Stimulated activated CD8-positive, alpha-beta memory T cell treated with anti-CD3 and anti-CD28 coated beads, Interleukin-4, amount 100 ng/mL, for 48 hours (primary cell): ENCODE measurements around the gene MAP3K12.
"Not testable (repeated sequence)": the region's sequence is repeated elsewhere in the genome, so short reads cannot be mapped to it uniquely, and the experiment has no call there.

Source experiments
- DNase-seq: peaks from one replicate; pipeline ENCODE4 v3.0.0-alpha.2; 2020

The MAP3K12 gene

DNA sequence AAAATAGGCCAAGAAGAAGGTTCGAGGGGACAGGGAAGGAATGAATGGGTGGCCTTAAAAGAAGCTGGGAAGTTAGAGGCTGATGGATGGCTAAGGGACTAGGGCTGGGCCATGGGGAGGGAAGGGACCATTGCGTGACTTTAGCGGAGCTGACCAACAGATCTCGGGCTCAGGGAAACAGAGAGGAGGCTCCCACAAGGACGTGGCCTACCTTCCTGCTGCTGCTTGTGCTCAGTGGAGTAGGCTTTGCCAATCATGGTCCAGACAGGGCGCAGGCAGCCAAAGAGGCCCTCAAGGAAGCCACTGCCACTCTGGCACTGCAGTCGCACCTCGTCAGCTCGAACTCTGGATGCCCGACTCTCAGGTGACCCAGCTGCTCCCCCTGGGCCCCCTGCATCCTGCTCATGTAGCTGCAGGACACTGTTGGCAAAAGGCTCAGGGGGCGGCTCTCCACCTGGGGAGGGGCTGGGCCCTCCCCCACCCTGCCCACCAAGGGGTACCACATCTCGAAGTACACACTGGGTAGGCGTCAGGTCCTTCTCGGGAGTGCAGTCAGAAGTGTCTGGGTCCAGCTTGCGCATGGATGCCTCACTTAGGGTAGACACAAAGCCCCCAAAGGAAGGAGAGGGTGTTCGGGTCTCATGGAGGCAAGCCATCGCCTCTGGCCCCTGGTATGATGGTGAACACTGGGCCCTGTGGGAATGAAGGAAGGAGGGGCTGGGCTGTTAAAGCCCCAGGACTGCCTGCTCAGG lies 12.3 kb downstream of the MAP3K12 start:
- DNase-seq, result no peak

DNA sequence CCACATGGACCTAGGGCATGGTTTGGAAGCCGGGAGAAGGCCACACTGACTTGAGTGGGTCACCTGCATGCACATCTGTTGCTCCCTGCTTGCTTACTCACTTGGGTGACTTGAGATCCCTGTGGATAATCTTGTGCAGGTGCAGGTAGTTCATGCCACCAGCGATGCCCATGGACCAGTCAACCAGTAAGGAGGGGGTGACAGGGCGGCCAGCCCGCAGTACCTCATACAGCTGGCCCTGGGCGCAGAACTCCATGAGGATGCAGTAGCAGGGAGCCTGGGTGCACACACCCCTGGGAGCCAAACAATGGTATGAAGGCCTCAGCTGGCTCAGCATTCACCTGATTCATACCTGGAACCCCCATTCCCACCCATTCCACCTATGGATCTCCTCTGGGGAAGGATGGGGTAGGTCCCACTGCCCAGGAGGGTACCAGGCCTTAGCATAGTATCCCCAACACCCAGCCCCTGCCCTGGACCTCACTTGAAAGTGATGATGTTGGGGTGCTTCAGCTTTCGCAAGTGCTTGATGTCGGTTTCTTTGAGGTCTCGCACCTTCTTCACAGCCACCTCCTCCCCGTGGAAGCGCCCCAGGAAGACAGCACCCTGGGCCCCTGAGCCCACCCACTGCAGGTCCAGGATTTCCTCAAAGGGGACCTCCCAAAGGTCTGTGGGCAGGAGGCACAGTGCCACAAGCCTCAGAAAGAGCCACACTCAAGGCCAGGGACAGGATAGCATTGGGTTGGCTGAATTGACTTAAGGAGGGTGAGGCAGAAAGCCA lies 13.1 kb downstream of the MAP3K12 start:
- DNase-seq, result no peak

DNA sequence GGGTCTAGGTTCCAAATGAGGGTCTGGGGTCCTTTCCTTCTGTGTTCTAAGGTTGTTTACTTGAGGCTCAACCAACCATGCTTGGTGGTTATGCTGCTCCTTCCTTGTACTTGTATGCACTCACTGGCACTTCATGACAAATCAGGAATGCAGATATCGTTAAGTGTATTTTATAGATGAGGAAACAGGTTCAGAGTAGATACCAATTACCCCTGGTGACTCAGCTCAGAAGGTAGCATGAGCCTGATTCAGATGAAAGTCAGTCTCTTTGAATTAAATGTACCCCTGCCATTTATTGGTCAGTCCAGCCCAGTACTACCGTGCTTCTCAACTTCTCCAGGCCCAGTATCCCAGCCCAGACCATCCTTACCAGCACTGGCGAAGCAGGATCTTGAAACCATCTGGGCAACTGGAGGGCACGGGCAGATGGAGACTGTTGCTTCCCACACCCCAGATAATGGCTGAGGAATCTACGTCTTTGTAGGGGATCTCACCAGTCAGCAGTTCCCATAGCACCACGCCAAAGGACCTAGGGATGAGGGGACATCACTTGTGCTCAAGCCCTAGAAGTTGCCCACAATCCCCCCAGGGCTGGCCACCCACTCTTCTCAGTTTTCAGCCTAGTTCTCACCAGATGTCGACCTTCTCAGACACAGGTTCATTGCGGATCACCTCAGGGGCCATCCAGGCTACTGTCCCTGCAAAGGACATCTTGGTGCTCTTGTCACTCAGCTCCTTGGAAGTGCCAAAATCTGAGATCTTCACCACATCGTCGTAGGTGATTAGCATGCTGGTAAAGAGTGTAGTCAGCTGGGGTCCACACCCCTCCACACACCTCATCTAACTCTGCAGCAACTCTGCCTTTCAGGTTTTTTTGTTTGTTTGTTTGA lies 14.3 kb downstream of the MAP3K12 start:
- no peak for DNase-seq

DNA sequence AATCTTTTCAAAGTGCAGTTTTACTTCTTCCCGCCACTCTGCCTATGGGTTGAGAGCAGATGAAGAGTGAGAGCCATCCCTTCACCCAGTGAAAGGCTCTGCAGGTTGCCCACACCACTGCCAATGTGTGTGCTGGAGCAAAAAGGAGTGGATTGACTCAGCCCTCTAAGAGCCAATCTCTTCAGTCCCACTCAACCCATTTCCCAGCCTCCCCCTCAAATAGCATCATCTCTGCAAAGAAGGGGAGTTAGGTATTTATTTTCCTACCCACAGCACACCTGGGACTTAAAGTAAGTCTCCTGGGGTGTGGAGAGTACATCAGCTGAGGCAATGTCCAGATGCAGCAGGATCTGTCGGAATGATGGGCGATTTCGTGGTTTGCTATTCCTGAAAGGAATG lies 15.3 kb downstream of the MAP3K12 start:
- no peak for DNase-seq

DNA sequence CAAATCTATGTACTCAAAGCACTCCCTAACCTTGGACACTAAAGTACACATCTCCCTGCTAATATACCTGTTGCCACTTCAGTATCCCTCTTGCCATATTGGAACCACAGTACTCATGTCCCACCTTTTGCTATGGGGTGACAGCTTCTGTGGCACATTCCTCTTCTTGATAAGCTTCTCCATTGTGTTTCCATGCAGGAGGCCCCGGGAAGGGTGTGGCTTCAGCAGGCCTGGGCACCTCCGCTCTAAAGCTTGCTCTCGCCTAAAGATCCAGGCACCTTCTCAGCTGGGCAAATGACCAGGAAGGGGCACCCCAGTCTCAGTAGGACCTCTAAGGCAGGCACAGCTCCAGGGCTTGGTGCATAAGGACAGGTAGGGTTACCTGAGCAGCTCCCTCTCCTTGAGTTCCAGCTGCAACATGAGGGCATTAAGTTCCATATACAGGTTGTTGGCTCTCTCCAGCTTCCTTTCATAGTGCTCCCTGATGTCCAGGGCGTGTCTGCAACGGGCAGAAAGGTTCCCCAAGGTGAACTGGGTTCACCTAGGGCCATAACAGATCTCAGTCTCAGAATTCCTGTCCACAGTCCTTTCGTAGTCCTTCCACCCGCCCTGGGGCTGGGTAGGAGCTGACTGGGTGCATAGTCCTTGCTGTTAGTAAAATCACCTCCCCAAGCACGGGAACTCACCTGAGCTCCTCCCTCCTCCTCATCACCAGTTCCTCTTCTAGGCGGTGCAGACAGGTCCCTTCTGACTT lies 15.9 kb downstream of the MAP3K12 start:
- peak; percentile 55 for DNase-seq

DNA sequence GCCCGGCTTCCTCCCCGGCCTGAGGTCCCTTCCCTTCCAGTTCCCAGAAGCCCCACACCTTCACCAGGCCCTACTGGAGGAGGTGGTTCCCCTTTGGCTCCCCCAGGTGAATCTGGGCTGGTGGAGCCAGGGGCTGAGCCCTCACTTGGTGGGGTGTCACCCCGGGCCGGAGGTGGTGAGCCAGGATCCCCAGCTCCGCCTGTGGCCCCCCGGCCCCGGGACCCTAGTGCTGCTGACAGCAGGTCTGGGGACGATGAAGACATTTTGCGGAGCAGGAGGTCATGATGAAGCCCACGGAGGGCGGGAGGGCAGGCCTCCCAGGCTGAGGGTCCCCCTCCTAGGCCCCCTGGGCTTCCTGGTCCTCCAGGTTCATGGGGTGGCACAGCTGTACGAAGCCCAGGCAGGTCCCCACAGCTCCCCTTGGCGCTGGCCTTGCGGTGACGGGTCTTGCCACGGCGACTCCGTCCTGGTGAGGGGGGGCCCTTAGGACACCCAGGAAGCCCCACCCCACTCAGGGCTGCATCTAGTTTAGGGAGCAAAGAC lies 16.6 kb downstream of the MAP3K12 start:
- no peak for DNase-seq

DNA sequence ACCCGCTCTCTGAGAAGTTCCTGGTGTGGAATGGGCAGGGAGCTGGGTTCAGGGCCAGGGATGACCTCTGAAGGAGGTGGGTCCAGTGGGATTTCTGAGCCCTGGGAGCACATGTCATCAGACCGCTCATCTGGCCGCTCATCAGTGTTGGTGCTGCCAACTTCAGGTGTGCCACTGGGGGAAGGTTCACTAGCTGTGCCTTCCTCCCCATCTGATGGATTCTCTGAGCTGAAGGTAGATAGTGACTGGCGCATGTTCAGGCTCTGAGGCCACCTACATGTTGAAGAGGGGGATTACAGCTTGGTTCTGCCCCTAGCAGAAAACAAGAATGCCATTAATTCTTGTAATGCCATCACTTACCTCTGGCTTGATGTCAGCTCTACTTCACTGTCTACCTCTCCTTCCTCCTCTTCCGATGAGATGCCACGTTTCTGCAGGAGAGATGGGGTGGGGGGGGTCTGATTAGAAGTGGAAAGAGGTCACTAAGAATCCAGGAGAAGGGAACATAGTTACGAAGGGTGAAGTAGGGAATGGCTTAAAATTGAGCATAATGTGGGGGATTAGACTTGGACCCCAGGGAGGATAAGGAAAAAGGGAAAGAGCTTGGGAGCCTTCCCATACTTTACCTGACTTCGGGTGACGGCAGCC lies 17.2 kb downstream of the MAP3K12 start:
- no peak for DNase-seq

DNA sequence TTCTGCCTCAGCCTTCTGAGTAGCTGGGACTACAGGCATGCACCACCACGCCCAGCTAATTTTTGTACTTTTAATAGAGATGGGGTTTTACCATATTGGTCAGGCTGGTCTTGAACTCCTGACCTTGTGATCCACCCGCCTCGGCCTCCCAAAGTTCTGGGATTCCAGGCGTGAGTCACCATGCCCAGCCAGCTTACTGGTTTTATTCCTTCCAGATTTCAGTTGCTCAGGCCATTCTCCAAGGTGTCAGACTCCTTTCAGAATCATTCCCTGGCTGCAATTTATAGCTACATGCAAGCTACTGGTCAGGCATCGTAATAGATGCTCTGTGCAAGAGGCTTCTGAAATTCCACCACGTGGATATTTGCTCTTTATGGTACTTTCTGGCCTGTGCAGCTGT lies 17.8 kb downstream of the MAP3K12 start:
- not testable (repeated sequence) for DNase-seq

DNA sequence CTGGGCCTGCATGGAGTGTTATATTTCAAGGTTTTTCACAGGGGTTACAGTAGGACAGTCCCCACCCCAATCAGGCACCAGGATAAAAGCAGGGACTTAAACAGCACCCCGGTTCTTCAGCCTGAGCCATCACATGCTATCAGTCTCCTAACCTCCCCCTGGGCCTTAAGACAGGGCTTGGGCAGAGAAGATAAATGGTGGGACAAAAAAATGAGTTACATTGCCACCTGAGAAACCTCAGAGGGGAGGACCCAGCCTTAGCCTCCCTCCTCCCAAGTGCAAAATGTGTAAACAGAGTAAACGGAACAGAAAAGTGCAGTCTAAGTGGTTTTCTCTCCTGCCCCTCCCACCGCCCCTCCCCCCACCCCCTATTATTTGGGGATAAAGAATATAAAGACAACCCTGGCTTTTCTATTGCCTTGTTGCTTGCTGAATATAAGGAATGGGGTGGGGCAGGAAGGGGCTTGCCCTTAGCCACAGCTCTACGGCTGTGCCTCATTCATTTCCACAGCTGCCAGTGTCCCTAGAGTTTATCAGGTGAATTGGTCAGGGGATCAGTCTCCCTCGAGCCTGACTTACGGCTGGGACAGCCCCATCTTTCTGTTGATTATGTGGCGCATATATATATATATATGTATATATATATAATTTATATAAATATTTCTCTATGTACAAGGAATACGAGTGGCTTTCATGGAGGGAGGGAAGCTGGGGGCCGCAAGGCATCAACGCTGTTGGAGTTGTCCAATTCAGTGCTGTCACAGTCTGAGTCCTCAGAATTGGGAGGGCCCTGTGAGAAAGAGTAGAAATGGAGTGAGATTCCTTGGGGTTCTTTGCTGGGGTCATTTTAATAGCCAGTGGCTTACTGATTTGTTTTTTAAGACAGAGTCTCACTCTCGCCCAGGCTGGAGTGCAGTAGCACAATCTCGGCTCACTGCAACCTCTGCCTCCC lies 18.5 kb downstream of the MAP3K12 start:
- DNase-seq, result no peak

DNA sequence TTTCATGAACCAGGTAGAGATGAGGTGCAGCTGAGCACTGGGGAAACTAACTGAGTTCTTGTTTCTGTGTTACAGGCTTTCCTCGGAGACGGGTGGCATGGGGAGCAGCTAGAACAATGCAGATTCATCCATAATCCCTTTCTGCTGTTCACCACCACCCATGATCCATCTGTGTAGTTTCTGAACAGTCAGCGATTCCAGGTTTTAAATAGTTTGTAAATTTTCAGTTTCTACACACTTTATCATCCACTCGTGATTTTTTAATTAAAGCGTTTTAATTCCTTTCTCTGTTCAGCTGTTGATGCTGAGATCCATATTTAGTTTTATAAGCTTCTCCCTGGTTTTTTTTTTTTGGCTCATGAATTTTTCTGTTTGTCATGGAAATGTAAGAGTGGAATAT lies 19.9 kb downstream of the MAP3K12 start:
- no peak for DNase-seq

DNA sequence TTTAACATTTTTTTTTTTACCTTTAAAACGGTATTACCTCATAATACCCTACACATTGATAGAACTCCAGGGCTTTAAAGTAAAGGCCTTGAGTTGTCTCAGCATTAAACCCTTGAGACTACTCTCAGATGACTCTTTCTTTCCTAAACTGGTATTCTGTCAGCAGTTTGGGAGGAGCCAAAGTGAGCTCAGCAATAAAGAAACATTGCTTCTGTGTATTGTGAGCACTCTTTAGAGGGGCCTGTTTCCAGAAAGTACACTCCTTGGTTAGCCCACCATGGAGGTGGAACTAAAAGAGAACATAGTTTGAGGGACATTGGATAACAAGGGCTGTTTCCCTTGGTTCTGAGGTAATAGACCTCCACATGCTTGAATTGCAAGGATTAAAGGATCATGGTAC lies 20.4 kb downstream of the MAP3K12 start:
- no peak for DNase-seq

DNA sequence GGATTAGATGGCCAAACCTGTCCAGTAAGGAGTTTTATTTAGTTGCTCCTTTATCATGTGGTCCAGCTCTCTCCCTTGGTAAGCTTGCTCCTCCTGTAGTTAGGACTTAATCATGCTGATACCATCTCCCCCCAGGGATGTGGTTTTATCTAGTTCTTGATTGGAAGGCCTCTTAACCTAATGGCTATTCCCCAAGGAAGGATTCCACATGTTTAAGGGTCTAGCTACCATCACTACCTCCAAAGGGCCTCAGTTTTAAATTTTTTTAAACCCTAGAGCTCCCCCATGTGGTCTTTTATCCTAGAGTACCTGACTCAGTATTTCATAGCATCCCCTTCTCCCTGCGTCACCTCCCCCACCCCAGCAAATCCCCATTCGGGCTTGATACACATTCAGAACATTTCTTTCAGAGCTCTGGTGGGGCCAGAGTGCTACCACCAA lies 22.5 kb downstream of the MAP3K12 start:
- no peak for DNase-seq

DNA sequence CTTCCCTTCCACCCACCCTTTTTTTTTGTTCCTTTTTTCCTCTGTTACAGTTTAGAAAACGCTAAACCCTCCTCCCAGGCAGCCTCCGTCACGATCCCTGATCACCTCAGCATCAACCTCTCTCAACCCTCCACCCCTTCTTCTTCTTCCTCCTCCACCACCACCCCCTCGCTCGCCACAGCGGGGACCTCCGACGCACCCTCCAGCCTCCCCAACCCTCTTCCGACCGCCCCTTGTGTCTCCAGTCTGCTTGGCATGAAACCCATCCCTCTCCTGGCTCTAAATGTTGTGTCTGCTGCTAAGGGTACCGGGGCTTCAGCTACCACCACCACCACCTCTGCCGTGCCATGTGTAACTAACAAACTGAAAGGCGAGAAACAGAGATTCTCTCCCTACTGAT lies 24.4 kb downstream of the MAP3K12 start:
- DNase-seq, result no peak

DNA sequence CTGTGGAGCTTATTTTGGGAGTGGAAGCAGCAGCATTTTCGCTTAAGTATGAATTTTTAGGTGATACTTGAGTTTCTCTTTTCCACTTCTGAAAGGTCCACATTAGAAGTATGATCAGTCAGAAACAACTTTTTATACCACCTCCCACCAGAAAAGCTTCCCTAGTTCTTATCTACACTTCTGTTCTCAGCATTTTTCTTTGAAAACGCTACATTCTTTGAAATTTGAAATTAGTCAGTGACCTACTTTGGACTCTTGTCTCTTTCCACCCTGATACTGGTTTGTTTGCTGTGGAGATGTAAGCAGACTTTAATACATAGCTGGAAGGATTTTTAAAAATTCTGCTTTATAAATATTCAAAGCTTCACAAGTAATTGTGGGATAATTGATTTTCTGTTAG lies 25.2 kb downstream of the MAP3K12 start:
- DNase-seq, result no peak

DNA sequence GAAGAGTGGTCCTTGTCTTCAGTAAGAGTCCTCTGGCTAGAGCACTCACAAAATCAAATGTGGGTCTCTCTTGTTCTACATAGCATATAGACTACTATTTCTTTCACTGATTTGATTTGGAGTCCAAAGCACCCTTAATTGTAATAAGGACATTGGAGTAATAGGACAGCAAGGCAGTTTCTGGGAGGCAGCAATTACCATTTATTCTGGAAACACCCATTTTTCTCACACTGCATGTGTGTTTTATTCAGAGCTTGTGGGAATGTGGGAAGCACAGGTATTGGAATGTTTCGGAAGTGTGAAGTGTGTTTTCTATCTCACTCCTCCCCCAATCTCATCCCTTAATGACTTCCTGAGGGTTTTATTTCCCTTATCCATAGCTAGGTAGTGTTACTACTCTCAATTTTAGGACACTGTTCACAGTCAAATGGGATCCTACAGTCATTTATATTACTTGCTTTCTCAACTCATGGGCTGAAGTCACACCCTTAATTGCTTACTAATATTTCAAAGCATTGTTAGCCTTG lies 27.1 kb downstream of the MAP3K12 start:
- DNase-seq, result no peak

DNA sequence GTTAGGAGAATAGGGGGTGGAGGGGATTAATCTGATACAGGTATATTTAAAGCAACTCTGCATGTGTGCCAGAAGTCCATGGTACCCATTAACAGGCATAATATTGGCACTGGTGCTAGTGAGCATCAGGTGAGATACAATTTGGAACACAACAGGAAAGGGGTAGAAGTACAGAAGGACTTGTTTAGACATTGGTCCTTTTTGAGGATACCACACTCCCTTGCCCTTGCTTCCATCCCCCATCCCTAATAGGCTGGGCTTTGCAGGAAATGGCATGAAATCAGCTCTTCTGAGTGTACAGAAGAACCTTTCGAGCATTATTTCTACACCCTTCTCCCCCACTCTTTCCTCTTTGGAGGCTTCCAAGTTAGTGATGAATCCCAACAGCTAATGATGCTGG lies 31.0 kb downstream of the MAP3K12 start:
- DNase-seq, result peak; percentile 17

DNA sequence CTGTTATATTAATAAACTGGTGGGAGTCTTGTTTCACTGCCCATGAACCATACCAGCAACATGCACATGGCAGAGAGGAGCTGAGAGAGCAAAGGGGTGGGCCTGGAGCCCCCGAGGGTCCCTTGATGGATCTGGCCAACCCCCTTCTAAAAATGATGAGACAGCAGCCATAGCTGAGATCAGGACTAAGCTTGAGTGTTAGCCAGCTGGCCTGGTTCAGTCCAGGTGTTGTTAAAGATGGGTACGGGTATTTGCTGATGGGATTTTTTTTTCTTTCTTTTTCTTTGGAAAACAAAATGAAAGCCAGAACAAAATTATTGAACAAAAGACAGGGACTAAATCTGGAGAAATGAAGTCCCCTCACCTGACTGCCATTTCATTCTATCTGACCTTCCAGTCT lies 31.4 kb downstream of the MAP3K12 start:
- DNase-seq, result peak; percentile 10

DNA sequence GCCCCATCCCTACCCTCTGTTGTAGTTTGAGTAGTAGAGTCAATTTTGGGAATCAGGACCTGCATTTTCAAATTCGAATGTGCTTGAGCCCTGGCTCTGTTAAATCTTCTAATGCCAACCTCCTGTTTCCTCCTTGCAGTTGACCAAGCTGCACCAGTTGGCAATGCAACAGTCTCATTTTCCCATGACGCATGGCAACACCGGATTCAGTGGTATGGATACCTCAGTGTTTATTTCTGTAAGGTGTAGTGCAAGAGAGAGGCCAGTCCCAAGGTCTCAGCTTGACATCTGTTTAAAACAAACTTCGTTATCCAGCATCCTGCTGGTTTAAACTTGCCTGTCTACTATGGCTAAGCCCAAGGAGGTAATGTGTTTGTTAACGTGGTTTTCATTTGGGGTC lies 32.2 kb downstream of the MAP3K12 start:
- no peak for DNase-seq

DNA sequence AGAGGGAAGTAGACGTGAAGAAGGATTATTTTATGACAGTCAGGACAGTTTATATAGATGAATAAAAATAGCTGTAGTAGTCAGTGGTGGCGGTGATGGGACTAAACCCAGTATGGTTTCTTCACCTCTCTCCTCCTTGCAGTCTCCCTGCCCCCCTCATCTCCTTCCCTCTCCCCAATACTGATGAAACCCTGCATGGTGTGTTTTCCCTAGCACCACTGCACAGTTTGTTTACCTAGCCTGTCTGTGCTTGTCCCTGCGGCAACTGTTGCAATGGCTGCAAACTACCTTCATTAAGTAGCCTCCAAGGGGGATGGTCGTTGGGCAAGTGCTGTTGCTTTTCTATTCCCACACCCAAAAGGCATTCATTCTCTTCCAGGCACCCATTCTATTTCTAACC lies 32.6 kb downstream of the MAP3K12 start:
- no peak for DNase-seq

DNA sequence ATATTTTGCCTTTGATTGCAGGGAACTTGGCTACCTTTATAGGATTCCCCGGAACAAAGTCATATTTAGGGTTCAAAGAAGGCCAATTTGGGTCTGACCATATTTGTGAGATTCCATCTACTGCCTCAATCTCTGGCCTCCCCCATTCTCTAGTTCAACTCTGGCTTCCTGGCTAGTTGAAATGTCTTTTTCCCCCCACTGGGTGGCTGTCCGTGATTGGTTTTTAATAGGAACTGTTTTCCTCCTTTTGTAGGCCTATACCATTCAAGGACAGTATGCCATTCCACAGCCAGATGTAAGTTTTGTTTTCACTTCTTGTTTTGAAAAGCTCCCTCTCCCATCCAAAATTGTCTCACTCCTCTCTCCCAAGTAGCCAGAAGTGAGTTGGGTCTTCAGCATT lies 33.6 kb downstream of the MAP3K12 start:
- peak; percentile 19 for DNase-seq
